Tibial artery (tissue), 4 donors: ENCODE data around the gene CMKLR1.

Source experiments
- DNase-seq, 2 donors: peaks; one replicate each; pipeline ENCODE4 v3.0.0-alpha.2; 2019
- H3K27ac ChIP-seq, 2 donors: fragments of 200-600 bp; sonication (generic) in 1 of 2; 1 replicate in 1 of 2; 2 replicates in 1 of 2; pipeline ENCODE4 v1.5.1; 2018 to 2019; ENCODE audit warnings: mild to moderate bottlenecking in 1 of 2
- H3K27me3 ChIP-seq, 2 donors: fragments of 200-600 bp; sonication (generic) in 1 of 2; one replicate each; pipeline versions ENCODE4 v1.5.1 to v1.6.0; 2016 to 2019
- H3K36me3 ChIP-seq, 3 donors: fragments of 200-600 bp; sonication (generic) in 2 of 3; one replicate each; pipeline ENCODE4 v1.5.1; 2016 to 2019; ENCODE audit warnings: mild to moderate bottlenecking in 2 of 3
- H3K4me1 ChIP-seq, 4 donors: fragments of 200-600 bp; sonication (generic) in 2 of 4; 1 replicate in 3 of 4; 2 replicates in 1 of 4; pipeline ENCODE4 v1.5.1; 2016 to 2019
- H3K4me3 ChIP-seq, 2 donors: fragments of 200-600 bp; sonication (generic) in 1 of 2; 1 replicate in 1 of 2; 2 replicates in 1 of 2; pipeline ENCODE4 v1.5.1; 2018 to 2019; ENCODE audit warnings: mild to moderate bottlenecking in 2 of 2
- H3K9me3 ChIP-seq, 3 donors: fragments of 200-600 bp; sonication (generic) in 1 of 3; one replicate each; pipeline ENCODE4 v1.5.1; 2016 to 2019
- intact Hi-C: fragments of 100-400 bp; cut with DNase I; formaldehyde crosslinking; loops from one replicate; pipeline ENCODE4 v1.15.0; 2023; ENCODE audit warnings: low total_unique reads
- TF ChIP-seq, protein P1 (sequence below), 2 experiments: fragments of 200-600 bp in 1 of 2; fragments of 450-650 bp in 1 of 2; IDR thresholded peaks; one replicate each; pipeline ENCODE4 v1.5.1; 2017 to 2019; ENCODE audit warnings: antibody characterized with exemption in 2 of 2, mild to moderate bottlenecking in 1 of 2, moderate library complexity in 1 of 2

Gene CMKLR1

GRCh38 chr12:108317308-108318234, 21.5 kb downstream of the CMKLR1 start:
- no peaks in the 10 kb centered on the region for H3K27me3 ChIP-seq
- intact Hi-C loops, result no loop called here
- no peak for DNase-seq
- peaks cover 0 to 75% (median 29%) of the 10 kb centered on the region in 4 donors for H3K4me1 ChIP-seq
- H3K36me3 ChIP-seq, result no peaks in the 10 kb centered on the region
- no peak overlapping the region for H3K4me3 ChIP-seq
- no peaks in the 10 kb centered on the region for H3K9me3 ChIP-seq
- TF ChIP-seq, protein P1, sequence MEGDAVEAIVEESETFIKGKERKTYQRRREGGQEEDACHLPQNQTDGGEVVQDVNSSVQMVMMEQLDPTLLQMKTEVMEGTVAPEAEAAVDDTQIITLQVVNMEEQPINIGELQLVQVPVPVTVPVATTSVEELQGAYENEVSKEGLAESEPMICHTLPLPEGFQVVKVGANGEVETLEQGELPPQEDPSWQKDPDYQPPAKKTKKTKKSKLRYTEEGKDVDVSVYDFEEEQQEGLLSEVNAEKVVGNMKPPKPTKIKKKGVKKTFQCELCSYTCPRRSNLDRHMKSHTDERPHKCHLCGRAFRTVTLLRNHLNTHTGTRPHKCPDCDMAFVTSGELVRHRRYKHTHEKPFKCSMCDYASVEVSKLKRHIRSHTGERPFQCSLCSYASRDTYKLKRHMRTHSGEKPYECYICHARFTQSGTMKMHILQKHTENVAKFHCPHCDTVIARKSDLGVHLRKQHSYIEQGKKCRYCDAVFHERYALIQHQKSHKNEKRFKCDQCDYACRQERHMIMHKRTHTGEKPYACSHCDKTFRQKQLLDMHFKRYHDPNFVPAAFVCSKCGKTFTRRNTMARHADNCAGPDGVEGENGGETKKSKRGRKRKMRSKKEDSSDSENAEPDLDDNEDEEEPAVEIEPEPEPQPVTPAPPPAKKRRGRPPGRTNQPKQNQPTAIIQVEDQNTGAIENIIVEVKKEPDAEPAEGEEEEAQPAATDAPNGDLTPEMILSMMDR (IDR thresholded peaks at IDR 0.05), result no peak
- peak overlapping the region; percentile 67 to 83 for H3K27ac ChIP-seq

- H3K27me3 ChIP-seq, result no peaks in the 10 kb centered on the region
- no peaks in the 10 kb centered on the region for H3K36me3 ChIP-seq
- peaks cover 0 to 75% (median 38%) of the 10 kb centered on the region in 4 donors for H3K4me1 ChIP-seq
- TF ChIP-seq, protein P1 (IDR thresholded peaks at IDR 0.05), result no peak
- no peaks in the 10 kb centered on the region for H3K9me3 ChIP-seq
- H3K27ac ChIP-seq, result peak overlapping the region; percentile 67 to 83
- intact Hi-C loops, result no loop called here
- DNase-seq, result no peak
- no peak overlapping the region for H3K4me3 ChIP-seq
Observed at GRCh38 chr12:108316176-108317086, 22.7 kb downstream of the CMKLR1 start.

GRCh38 chr12:108315486-108316105, 23.5 kb downstream of the CMKLR1 start:
- no peak for DNase-seq
- TF ChIP-seq, protein P1 (IDR thresholded peaks at IDR 0.05), result no peak
- Histone ChIP-seq H3K4me3 (no peak overlapping the region), H3K27me3 (no peaks in the 10 kb centered on the region), H3K4me1 (peaks cover 0 to 72% (median 42%) of the 10 kb centered on the region in 4 donors), H3K36me3 (no peaks in the 10 kb centered on the region), H3K27ac (peak overlapping the region; percentile 67 to 83), H3K9me3 (no peaks in the 10 kb centered on the region)
- intact Hi-C loops, result no loop called here

- no peaks in the 10 kb centered on the region for H3K36me3 ChIP-seq
- no peaks in the 10 kb centered on the region for H3K9me3 ChIP-seq
- no peak overlapping the region for H3K4me3 ChIP-seq
- TF ChIP-seq, protein P1 (IDR thresholded peaks at IDR 0.05), result no peak
- H3K27ac ChIP-seq, result peak overlapping the region; percentile 67 to 83
- H3K27me3 ChIP-seq, result no peaks in the 10 kb centered on the region
- DNase-seq, result no peak
- H3K4me1 ChIP-seq, result peaks cover 0 to 75% (median 42%) of the 10 kb centered on the region in 4 donors
- intact Hi-C loops, result no loop called here
Observed at GRCh38 chr12:108313606-108314351, 25.3 kb downstream of the CMKLR1 start.

DNA sequence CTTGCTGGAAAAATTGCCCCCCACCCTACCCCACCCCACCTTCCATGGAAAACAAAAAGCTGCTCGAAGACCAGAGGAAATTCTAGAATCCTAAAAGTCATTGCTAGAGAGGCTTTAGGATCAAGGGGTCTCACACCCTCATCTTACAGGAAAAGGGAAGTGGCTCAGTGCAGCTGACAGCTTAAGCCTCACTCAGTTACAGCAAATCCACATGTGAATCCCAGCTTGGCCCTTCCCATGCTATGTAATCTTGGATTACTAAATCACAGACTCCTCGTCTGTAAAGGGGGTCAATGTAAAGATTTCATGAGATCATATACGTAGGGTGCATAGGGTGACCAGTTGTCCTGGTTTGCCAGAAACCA, 25.9 kb downstream of the CMKLR1 start:
- Histone ChIP-seq H3K4me3 (no peak overlapping the region), H3K27me3 (no peaks in the 10 kb centered on the region), H3K9me3 (no peaks in the 10 kb centered on the region), H3K4me1 (peaks cover 0 to 76% (median 42%) of the 10 kb centered on the region in 4 donors), H3K36me3 (no peaks in the 10 kb centered on the region), H3K27ac (peak overlapping the region; percentile 67 to 83)
- TF ChIP-seq, protein P1 (IDR thresholded peaks at IDR 0.05), result no peak
- no peak for DNase-seq
- intact Hi-C loops, result no loop called here
